HepG2 (cell line): ENCODE data around the gene ARL17B. TPM values are rescaled to one million over a fixed set of nuclear protein-coding genes. Genes with fewer than 3 reads are reported as not detected.
"Not testable (repeated sequence)": the region's sequence is repeated elsewhere in the genome, so short reads cannot be mapped to it uniquely, and the experiment has no call there.

Source experiments
- CREM ChIP-seq, 2 experiments: sonication (generic) in 1 of 2; formaldehyde crosslinking in 1 of 2; IDR thresholded peaks; 2 replicates each; pipeline versions ENCODE4 v1.4.0 to v1.6.1; 2016 to 2020; ENCODE audit warnings: antibody characterized with exemption in 1 of 2, mild to moderate bottlenecking in 1 of 2, missing genetic modification reagents in 1 of 2
- GABPA ChIP-seq, 2 experiments: IDR thresholded peaks; 2 replicates each; pipeline ENCODE4 v1.6.1; 2011 to 2016; ENCODE audit warnings: low read depth in 2 of 2, low read length in 1 of 2, missing biosample characterization in 1 of 2, missing genetic modification characterization in 1 of 2
- KAT8 ChIP-seq: IDR thresholded peaks from 2 replicates; pipeline ENCODE4 v1.6.1; 2016; ENCODE audit warnings: missing genetic modification reagents, missing compliant biosample characterization
- KDM1A ChIP-seq: IDR thresholded peaks from 2 replicates; pipeline ENCODE4 v1.6.1; 2016; ENCODE audit warnings: missing compliant biosample characterization
- KMT2B ChIP-seq: IDR thresholded peaks from 2 replicates; pipeline ENCODE4 v1.6.1; 2016; ENCODE audit warnings: missing genetic modification reagents, missing compliant biosample characterization
- NFYB ChIP-seq: sonication (generic); formaldehyde crosslinking; IDR thresholded peaks from 2 replicates; pipeline ENCODE4 v1.4.0; 2020; ENCODE audit warnings: missing genetic modification reagents
- PATZ1 ChIP-seq: sonication (generic); formaldehyde crosslinking; IDR thresholded peaks from 2 replicates; pipeline ENCODE4 v1.4.0; 2020; ENCODE audit warnings: missing genetic modification reagents
- POLR2A ChIP-seq, 2 experiments: IDR thresholded peaks; 2 replicates each; pipeline ENCODE4 v1.6.1; 2011; ENCODE audit warnings: low read depth in 2 of 2, low read length in 2 of 2, mild to moderate bottlenecking in 1 of 2, moderate library complexity in 1 of 2; ENCODE audit not compliant: insufficient read depth in 1 of 2
- SALL1 ChIP-seq: sonication (generic); formaldehyde crosslinking; IDR thresholded peaks from 2 replicates; pipeline ENCODE4 v1.8.0; 2022; ENCODE audit warnings: mild to moderate bottlenecking, missing genetic modification reagents
- TAF1 ChIP-seq: sonication (generic); formaldehyde crosslinking; IDR thresholded peaks from 2 replicates; pipeline ENCODE4 v1.4.0; 2020; ENCODE audit warnings: missing genetic modification reagents
- YEATS2 ChIP-seq: sonication (generic); formaldehyde crosslinking; IDR thresholded peaks from 2 replicates; pipeline ENCODE4 v1.4.0; 2020; ENCODE audit warnings: missing genetic modification reagents, borderline replicate concordance
- ZFX ChIP-seq: sonication (generic); formaldehyde crosslinking; IDR thresholded peaks from 2 replicates; pipeline ENCODE4 v1.4.0; 2020; ENCODE audit warnings: mild to moderate bottlenecking, low read depth, missing genetic modification reagents, moderate library complexity
- ZNF281 ChIP-seq: sonication (generic); formaldehyde crosslinking; IDR thresholded peaks from 2 replicates; pipeline ENCODE4 v1.4.0; 2020; ENCODE audit warnings: missing genetic modification reagents, borderline replicate concordance
- polyA plus RNA-seq, 8 experiments: library from polyadenylated mRNA; depleted of rRNA in 3 of 8; stranded (reverse) in 7 of 8; unstranded in 1 of 8; fragments of >200 nt; fragmentation: Illumina TruSeq in 4 of 8; extraction: Trizol in 4 of 8; gene quantifications; 2 replicates each; pipeline versions ENCODE4 v1.2.1 to v1.2.3, GENCODE V29; 2011 to 2016; ENCODE audit warnings: low read depth in 4 of 8, missing spikeins in 1 of 8, mixed read lengths in 1 of 8; ENCODE audit not compliant: insufficient read depth in 1 of 8
- total RNA-seq, 5 experiments: library from RNA; depleted of rRNA; stranded (reverse); fragments of >200 nt; fragmentation: Illumina TruSeq; extraction: Trizol; gene quantifications; 2 replicates each; pipeline ENCODE4 v1.2.3, GENCODE V29; 2016; ENCODE audit warnings: low read depth in 1 of 5

ARL17B gene
- total and polyA plus RNA-seq, 2 of the 13 experiments (the other 11 are each of a cell fraction or from before 2014, with no cell fraction given), result 14.2 to 25.8 TPM

GRCh38 chr17:46225274-46225794, 136.2 kb downstream of the ARL17B start (continued):
- TF ChIP-seq SALL1 (peak; percentile 26; the same call in 1 of the 2 replicates), ZFX (CRISPR knock-in tag) (peak; percentile 72), ZNF281 (peak; percentile 78), KDM1A (CRISPR knock-in tag) (0 out of 2 replicates have a peak, but pooled peaks have one; percentile 64), PATZ1 (peak; percentile 57), CREM (IDR thresholded peaks at IDR 0.05) (peak; percentile 27; the same call in 1 of the 2 replicates), POLR2A (IDR thresholded peaks at IDR 0.05; ENCODE audit: insufficient read depth in 1 of 2, low read depth in 2 of 2, low read length in 2 of 2) (peak in 1 of 2 experiments; percentile 49; a peak in 2 of 4 replicates), YEATS2 (CRISPR knock-in tag) (peak; percentile 56), KAT8 (CRISPR knock-in tag) (peak; percentile 62), TAF1 (CRISPR knock-in tag) (peak; percentile 43; the same call in 1 of the 2 replicates), NFYB (CRISPR knock-in tag) (peak; percentile 90), KMT2B (CRISPR knock-in tag) (peak; percentile 82), GABPA (IDR thresholded peaks at IDR 0.05; ENCODE audit: low read depth, low read length) (0 out of 2 replicates have a peak, but pooled peaks have one; percentile 14)
- TF ChIP-seq CREM (CRISPR knock-in tag; IDR thresholded peaks at IDR 0.05); GABPA (CRISPR knock-in tag; IDR thresholded peaks at IDR 0.05; ENCODE audit: low read depth): not testable (repeated sequence)
- TF ChIP-seq, all 625 proteins: peak for 46; not testable (repeated sequence) for 579
